NCI-H345 treated with DMSO at 0.1 percent for 48 hours (cell line): ENCODE measurements around the gene HIPK2.

Experiments
- DNase-seq: peaks from one replicate; lab custom pipeline; 2025; ENCODE audit not compliant: unreplicated experiment; lab: John Stamatoyannopoulos, UW

Gene HIPK2

GRCh38 chr7:139737221-139738100 is 40.3 kb downstream of the HIPK2 start:
- no peak for DNase-seq

GRCh38 chr7:139735912-139736595 is 41.7 kb downstream of the HIPK2 start:
- no peak for DNase-seq

- DNase-seq, result no peak
These were observed 42.3 kb downstream of the HIPK2 start for GRCh38 chr7:139735466-139735865.

DNA sequence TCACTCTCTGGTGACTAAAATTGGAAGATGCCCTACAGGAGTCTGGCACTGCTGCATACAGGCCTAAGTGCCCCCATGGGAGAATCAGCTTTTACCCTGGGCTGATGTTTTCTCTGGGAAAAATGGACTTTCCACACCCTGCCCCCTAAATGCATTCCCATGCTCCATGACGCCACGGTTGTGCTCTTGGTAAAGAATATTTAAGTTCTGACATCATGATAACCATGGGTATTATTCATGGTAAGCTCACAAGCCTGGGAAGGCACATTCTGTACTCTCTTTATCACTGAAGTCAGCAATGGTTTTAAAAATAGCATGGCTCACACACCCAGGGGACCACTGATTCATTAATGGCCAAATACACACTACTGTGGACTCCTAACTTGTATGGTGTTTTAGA is 43.4 kb downstream of the HIPK2 start:
- DNase-seq, result no peak

GRCh38 chr7:139733751-139734150 is 44.0 kb downstream of the HIPK2 start:
- DNase-seq, result no peak

DNA sequence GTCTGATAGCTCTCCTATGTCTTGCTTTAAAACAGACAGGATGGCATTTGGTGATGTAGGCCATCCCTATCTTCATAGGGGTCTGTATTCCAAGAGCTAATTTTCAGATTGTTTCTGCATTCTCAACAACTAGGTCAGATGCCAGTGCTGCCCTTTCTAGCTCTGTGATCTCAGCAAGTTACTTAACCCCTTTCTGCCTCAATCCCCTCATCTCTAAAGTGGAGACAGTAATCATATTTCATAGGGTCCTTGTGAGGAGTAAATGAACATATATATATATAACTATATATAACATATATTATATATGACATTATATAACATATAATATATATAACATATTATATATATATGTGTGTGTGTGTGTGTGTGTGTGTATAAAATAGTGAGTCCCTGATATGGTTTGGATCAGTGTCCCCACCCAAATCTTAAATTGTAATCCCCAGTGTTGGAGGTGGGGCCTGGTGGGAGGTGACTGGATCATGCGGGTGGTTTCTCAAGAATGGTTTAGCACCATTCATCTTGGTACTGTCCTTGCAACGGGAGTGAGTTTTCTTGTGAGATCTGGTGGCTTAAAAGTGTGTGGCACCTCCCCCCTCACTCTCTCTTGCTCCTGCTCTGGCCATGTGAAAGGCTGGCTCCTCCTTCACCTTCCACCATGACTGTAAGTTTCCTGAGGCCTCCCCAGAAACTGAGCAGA is 45.2 kb downstream of the HIPK2 start:
- DNase-seq, result no peak

GRCh38 chr7:139731802-139732470 is 45.9 kb downstream of the HIPK2 start:
- peak; percentile 35 for DNase-seq

DNA sequence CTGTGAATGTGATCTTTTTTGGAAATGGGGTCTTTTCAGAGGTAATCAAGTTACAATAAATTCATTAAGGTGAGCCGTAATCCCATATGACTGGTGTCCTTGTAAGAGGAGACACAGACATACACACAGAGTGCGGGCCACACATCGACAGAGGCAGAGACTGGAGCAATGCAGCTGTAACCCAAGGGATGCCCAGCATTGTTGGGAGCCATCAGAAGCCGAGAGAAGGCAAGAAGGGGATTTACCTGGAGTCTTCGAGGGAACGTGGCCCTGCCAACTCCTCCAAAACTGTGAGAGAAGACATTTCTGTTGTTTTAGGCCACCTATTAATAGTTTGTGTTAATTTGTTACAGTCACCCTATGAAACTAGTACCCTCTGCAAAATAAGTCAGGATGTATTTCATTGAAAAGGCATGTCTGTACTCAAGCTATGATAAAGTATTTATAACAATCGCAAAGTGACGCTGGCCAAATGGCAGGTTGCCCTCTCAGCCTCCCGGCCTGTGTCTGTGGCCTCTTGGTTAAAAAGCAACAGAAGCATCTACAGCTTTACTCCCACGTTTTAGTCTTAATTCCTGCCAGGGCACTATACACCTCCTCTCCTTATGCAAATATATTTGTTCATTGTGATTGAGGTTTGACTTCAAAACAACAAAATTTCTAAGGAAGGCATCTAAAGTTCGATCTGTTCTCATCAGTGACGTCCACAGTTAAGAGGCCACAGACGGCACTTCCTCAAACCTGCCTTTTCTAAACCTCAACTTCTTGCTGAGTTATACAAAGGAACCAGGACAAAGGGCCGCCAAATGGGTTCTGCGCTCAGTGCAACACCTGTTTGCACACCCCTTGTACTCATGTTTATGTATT is 46.8 kb downstream of the HIPK2 start:
- peak; percentile 75 for DNase-seq

GRCh38 chr7:139728203-139728602 is 49.6 kb downstream of the HIPK2 start:
- no peak for DNase-seq

DNA sequence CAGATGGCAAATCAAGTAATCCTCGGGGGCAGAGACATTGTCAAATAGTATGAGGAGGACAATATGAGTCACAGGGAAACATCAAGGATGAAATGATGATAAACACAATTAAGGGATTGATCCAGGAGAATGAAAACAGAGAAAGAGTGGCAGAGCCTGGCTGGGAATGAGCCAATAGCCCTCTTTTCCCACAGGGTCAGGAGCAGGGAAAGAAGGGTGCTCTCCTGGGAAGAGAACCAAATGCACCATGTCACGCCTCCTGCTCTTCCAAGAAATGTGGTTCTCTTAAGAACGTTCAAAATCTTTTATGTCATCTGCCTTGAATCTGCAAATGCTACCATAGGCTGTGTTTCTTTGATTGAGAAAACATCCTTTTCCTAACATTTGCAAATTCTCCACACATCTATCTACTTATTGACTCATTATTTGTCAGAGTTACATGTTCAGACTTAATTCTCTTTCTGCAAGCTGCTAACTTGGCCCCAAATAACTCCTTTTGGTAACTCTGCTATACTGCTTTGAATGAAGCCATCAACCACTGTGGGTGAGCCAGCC is 50.6 kb downstream of the HIPK2 start:
- no peak for DNase-seq

- no peak for DNase-seq
These were observed 51.3 kb downstream of the HIPK2 start for GRCh38 chr7:139726485-139726869.

- DNase-seq, result no peak
These were observed 51.8 kb downstream of the HIPK2 start for GRCh38 chr7:139725858-139726484.

- DNase-seq, result peak; percentile 60
These were observed 52.7 kb downstream of the HIPK2 start for GRCh38 chr7:139725077-139725476.

DNA sequence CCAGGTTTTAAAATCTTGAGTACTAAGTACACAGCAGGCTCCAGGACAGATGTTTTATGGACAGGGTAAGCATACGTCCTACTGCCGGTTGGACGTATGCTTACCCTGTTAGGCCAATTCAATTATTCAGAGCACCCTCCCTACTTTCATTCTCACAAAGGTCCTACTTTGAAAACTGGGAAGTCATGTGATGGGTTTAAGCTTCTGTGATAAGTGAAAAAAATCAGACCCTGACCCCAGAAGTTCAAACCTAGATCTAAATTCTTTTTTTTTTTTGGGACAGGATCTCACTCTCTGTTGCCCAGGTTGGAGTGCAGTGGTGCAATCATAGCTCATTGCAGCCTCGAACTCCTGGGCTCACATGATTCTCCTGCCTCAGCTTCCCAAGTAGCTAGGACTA is 55.2 kb downstream of the HIPK2 start:
- no peak for DNase-seq

- no peak for DNase-seq
These were observed 56.0 kb downstream of the HIPK2 start for GRCh38 chr7:139721821-139722220.

DNA sequence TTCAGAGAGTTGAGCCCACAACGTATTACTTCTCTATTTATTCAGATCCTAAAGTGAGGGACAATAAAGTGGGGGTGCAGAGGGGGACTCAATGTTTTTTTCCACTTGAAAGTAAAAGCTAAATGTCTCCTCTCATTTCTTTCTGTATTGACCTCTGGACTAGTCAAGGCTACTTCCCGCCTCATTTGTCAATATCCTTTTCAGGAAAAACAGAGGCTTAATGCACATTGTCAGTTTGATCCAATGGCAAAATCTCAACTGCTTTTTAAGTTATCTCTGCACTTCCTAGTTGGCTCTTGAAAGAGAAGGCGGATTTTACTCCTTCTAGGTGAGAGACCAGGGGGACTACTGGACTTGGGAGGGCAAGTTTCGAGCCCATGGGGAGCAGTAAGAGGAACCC is 56.4 kb downstream of the HIPK2 start:
- DNase-seq, result no peak

GRCh38 chr7:139720705-139721231 is 57.0 kb downstream of the HIPK2 start:
- no peak for DNase-seq

GRCh38 chr7:139720186-139720585 is 57.6 kb downstream of the HIPK2 start:
- no peak for DNase-seq

DNA sequence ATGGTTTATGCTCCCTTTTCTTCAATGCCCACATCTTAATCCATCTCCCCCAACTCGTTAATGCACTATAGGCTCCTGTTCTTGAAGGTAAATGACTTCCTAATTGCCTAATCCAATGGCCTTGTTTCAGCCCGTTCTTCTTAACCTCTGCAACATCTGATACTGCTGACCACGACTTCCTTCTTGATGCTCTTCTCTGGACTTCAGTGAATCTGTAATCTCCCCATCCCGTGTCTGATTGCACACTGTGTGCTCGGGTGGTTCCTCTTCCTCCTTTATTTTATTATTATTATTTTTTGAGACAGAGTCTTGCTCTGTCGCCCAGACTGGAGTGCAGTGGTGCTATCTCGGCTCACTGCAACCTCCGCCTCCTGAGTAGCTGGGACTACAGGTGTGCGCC is 58.9 kb downstream of the HIPK2 start:
- DNase-seq, result no peak
